Kidney epithelial cell (primary cell): ENCODE data around the gene FAM83F. TPM values are rescaled to one million over a fixed set of nuclear protein-coding genes. Genes with fewer than 3 reads are reported as not detected.

Experiments
- DNase-seq: peaks from one replicate; pipeline ENCODE4 v3.0.0-alpha.2; 2010; ENCODE audit warnings: low read depth
- H3K27me3 ChIP-seq: 2 replicates; pipeline ENCODE4 v1.6.0; 2011; ENCODE audit warnings: low read length; ENCODE audit not compliant: control insufficient read depth, insufficient read depth
- H3K36me3 ChIP-seq: 2 replicates; pipeline ENCODE4 v1.5.1; 2011; ENCODE audit warnings: low read length; ENCODE audit not compliant: control insufficient read depth, insufficient read depth
- H3K4me3 ChIP-seq: 2 replicates; pipeline ENCODE4 v1.5.1; 2011; ENCODE audit warnings: low read depth, mild to moderate bottlenecking, control low read depth, low read length
- total RNA-seq: library from RNA; depleted of rRNA; stranded (reverse); fragments of >200 nt; gene quantifications from 2 replicates; pipeline ENCODE4 v1.2.3, GENCODE V29; 2015
- TF ChIP-seq, protein P1 (sequence below): IDR thresholded peaks from 2 replicates; pipeline ENCODE4 v1.5.1; 2011; ENCODE audit warnings: mild to moderate bottlenecking, moderate library complexity, low read length, control low read depth, inconsistent platforms; ENCODE audit not compliant: insufficient read depth, poor library complexity, severe bottlenecking

FAM83F gene
- total RNA-seq, 1 donor from 2014 or later: 6.9 TPM

DNA sequence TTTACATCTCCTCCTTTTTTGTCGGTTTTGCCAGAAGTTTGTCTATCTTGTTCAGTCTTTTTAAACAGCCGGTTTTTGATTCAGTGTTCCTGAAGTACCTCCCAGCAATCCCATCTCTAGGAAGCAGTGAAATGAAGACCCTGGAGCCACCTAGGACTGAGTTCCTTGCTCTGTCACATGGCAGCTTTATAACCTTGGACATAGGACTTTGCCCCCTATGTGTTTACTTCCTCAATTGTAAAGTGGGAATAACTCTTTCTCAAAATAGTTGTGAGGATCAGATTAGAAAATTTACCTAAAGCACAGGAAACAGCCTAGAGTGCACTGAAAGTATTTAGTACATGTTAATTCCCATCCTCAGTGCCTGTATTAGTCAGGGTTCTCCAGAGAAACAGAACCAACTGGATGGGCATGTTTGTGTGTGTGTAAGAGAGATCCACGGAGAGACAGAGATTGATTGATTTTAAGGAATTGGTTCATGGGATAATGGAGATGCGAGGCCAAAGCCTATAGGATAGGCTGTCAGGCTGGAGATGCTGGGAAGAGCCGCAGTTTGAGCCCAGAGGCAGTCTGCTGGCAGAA, 20.0 kb downstream of the FAM83F start:
- DNase-seq: no peak
- TF ChIP-seq, protein P1, sequence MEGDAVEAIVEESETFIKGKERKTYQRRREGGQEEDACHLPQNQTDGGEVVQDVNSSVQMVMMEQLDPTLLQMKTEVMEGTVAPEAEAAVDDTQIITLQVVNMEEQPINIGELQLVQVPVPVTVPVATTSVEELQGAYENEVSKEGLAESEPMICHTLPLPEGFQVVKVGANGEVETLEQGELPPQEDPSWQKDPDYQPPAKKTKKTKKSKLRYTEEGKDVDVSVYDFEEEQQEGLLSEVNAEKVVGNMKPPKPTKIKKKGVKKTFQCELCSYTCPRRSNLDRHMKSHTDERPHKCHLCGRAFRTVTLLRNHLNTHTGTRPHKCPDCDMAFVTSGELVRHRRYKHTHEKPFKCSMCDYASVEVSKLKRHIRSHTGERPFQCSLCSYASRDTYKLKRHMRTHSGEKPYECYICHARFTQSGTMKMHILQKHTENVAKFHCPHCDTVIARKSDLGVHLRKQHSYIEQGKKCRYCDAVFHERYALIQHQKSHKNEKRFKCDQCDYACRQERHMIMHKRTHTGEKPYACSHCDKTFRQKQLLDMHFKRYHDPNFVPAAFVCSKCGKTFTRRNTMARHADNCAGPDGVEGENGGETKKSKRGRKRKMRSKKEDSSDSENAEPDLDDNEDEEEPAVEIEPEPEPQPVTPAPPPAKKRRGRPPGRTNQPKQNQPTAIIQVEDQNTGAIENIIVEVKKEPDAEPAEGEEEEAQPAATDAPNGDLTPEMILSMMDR: no peak
- no peak overlapping the region for H3K4me3 ChIP-seq
- no peaks in the 10 kb centered on the region for H3K27me3 ChIP-seq
- no peaks in the 10 kb centered on the region for H3K36me3 ChIP-seq

- H3K36me3 ChIP-seq: no peaks in the 10 kb centered on the region
- no peak overlapping the region for H3K4me3 ChIP-seq
- TF ChIP-seq, protein P1: no peak
- DNase-seq: no peak
- H3K27me3 ChIP-seq: no peaks in the 10 kb centered on the region
Measured at GRCh38 chr22:40015358-40015976, 20.7 kb downstream of the FAM83F start.

GRCh38 chr22:40018051-40018450, 23.3 kb downstream of the FAM83F start:
- no peak overlapping the region for H3K4me3 ChIP-seq
- H3K27me3 ChIP-seq: peaks cover under 1% of the 10 kb centered on the region
- no peaks in the 10 kb centered on the region for H3K36me3 ChIP-seq
- no peak for DNase-seq
- TF ChIP-seq, protein P1: no peak

DNA sequence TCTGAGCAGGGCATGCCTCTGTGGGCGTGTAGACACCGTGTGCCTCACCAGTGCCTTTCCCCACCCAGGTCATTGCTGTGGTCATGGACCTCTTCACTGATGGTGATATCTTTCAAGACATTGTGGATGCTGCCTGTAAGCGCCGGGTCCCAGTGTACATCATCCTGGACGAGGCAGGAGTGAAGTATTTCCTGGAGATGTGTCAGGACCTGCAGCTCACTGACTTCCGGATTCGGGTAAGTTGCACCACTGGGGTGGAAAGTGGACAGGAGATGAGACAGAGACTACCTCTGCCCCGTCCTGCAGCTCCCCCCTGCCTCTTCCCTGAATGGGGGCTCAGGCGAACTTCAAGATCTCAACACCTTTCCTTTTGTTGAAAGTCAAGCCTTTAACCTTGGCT, 24.3 kb downstream of the FAM83F start:
- H3K4me3 ChIP-seq: no peak overlapping the region
- TF ChIP-seq, protein P1: no peak
- peaks cover 2% of the 10 kb centered on the region for H3K27me3 ChIP-seq
- H3K36me3 ChIP-seq: no peaks in the 10 kb centered on the region
- no peak for DNase-seq

DNA sequence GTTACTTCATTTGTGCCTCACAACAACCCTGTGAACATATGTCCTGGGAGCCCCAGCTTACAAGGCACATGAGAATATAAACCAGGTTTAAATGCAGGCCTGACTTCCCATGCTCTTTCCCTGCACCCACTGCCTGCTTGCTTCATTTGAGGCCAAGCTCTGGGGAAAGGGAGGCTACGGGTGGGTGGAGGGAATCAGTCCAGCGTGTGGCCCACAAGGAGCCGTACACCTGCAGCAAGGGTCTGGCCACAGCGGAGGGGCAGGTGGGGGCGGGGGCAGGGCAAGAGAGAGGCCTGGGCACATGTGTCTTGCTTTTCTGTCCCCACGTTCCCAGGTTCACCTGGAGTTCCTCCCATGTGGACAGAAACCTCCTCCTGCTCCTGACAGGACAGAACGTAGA, 26.2 kb downstream of the FAM83F start:
- Histone ChIP-seq H3K4me3 (no peak overlapping the region), H3K27me3 (peaks cover 2% of the 10 kb centered on the region), H3K36me3 (no peaks in the 10 kb centered on the region)
- TF ChIP-seq, protein P1: no peak
- DNase-seq: no peak
